LHCN-M2 (cell line): ENCODE results near the gene TCF3. TPM values are rescaled to one million over a fixed set of nuclear protein-coding genes. Genes with fewer than 3 reads are reported as not detected.
"Not testable (repeated sequence)": the region's sequence is repeated elsewhere in the genome, so short reads cannot be mapped to it uniquely, and the experiment has no call there.

Source experiments
- DNase-seq: peaks from one replicate; pipeline ENCODE4 v3.0.0-alpha.2; 2012; ENCODE audit warnings: low read depth
- total RNA-seq: library from RNA; depleted of rRNA; stranded (reverse); fragments of >200 nt; gene quantifications from 2 replicates; pipeline ENCODE4 v1.2.3, GENCODE V29; 2014

TCF3 gene
- total RNA-seq, 1 experiment from 2014 or later = 150 TPM

DNA sequence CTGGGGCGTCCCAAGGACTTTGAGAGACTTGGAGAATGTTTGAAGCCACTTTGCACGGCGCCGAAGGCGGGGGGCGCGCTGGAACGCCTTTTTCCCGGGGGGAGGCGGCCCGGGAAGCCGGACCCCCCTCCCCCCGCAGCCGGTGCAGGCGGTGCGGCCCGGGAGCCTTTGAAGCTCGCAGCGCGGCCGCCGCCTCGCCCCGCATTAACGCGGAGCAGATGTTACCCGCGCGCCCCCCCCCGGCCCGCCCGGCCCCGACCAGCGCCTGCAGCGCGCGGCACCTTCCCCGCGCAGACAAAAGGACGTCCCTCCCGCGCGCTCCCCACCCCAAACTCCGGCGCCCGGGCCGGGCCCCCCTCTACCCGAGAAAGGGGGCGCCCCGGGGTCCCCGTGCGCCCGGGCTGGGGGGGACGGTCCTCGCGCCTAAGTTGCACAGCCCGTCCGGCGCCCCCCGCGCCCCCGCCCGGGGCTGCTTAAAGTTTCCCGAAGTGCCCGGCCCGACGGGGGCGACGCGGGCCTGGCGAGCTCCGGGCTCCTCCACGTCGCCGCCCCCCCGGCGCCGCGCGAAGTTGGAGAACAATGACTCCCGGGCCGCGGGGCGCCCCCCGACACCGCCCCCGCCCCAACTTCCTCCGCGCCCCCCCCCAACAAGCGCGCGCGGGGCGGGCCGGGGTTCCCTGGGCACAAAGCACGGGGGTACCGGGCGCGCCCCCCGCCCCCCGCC is 685 bp downstream of the TCF3 start:
- peak; percentile 23 for DNase-seq

GRCh38 chr19:1650650-1651567 is 1.5 kb downstream of the TCF3 start:
- DNase-seq = peak; percentile 32

- no peak for DNase-seq
These were observed 2.4 kb downstream of the TCF3 start for GRCh38 chr19:1649706-1650649.

GRCh38 chr19:1648920-1649541 is 3.4 kb downstream of the TCF3 start:
- no peak for DNase-seq

- no peak for DNase-seq
These were observed 4.0 kb downstream of the TCF3 start for GRCh38 chr19:1648459-1648849.

- no peak for DNase-seq
These were observed 4.6 kb downstream of the TCF3 start for GRCh38 chr19:1647501-1648458.

DNA sequence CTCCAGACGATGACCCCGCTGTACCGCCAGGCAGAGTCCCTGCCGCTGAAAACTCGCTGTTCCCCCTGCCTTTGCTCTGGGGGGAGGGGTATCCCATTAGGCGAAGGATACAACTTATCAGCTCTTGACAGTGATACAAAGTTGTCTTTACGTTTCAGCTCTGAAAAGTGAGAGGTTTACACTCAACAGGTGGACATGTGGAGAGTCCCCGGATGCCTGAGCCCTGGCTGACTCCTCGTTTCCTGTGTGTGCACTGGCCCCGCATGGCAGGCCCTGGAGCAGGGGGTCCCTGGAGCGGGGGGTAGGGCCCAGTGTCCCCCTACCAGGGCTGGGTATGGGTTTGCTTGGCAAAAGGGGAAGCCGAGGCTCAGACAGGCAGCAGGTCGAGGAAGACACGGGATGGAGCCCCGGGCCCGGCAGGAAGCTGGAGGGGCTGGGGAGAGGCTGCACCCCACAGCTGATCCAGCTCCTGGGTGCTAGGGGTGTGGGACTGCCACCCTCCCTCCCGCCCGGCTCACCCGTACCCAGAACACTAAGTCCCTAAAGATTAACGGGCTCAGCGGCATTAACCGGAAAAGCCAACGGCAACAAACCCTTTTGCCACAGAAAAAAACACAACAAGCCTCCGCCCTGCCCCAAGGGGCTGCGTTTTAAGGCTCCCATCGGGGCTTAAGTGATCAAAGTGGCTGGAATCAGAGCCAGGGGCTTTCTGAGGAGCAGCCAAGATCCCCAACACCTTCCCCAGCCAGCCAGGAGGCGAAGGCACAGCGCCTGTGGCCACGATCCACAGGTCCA is 5.6 kb downstream of the TCF3 start:
- no peak for DNase-seq

- DNase-seq = no peak
These were observed 6.3 kb downstream of the TCF3 start for GRCh38 chr19:1646149-1646548.

DNA sequence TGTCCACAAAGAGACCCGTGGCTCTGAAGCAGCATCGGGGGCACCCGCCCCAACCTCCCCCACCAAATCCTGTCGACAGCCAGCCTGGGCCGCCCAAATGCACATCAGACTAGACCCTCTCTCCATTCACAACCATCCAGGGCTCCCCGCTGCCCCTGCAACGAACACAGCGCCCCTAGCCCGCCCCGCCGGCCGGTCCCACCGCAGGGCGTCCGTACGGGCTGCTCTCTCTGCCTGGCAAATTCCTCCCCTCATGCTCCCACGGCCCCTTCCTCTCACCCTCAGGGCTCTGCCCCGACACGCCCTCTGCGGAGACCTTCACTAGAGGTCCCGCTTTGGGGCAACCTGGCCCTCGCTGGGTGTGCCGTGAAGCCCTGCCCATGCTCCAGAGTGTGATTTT is 7.1 kb downstream of the TCF3 start:
- DNase-seq = no peak

DNA sequence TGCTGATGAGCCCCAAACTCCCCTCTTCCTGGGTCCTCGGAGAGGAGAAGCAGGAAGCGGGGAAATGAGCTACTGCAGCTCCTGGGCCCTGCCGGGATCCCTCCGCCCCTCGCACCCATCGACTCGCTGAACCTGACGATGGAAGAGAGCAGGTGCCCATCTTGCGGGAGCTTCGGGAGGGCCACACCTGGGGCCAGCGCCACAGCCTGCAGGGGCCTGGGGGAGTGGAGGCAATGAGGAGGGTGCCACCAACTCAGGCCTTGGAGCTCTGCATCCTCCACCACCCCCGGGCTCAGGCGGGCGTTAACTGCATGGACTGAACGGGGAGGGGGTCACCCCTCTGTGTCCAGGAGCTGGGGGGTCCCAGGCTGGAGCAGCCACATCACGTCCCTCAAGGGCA is 8.3 kb downstream of the TCF3 start:
- no peak for DNase-seq

DNA sequence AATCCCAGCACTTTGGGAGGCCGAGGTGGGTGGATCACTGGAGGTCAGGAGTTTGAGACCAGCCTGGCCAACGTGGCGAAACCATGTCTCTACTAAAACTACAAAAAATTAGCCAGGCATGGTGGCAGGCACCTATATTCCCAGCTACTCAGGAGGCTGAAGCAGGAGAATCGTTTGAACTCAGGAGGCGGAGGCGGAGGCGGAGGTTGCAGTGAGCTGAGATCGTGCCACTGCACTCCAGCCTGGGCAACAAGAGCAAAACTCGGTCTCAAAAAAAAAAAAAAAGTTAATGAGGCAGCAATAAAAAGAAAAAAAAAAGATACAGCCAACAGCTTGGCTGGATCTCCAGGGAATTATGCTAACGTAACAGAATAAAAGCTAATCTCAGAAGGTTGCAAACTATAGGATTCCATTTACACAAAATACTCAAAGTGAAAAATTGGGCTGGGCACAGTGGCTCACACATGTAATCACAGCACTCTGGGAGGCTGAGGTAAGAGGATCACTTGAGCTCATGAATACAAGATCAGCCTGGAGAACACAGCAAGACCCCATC is 11.4 kb downstream of the TCF3 start:
- not testable (repeated sequence) for DNase-seq

DNA sequence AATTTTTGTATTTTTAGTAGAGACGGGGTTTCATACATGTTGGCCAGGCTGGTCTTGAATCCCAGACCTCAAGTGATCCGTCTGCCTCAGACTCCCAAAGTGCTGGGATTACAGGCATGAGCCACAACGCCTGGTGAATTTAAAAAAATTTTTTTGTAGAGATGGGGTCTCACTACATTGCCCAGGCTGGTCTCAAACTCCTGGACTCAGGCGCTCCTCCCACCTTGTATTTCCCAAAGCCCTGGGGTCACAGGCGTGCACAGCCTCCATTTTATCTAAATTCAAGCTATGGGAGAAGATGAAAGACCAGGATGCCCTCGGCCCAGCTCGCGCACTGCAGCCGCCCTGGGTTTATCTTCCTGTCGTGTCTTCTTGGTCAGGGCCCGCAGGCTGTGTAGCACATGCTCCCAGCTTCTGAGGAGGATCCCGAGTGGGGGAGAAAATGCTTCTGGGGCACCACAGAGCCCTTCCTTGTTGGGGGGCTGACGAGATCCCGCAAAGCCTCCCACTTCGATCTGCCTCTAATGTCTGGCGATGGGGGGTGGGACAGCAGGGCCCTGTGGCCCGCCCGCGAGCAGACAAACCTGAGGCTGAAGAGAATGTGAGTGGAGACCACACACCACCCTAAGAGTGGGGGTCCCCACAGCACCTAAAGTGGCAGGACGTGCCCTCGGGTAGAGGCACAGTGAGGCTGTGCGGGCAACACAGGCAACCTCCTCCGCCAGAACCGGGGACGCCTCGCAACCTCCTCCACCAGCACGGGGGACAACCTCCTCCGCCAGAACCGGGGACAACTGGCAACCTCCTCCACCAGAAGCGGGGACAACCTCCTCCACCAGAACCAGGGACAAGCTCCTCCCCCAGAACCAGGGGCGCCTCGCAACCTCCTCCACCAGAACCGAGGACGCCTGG is 15.8 kb downstream of the TCF3 start:
- no peak for DNase-seq

- no peak for DNase-seq
These were observed 17.5 kb downstream of the TCF3 start for GRCh38 chr19:1634938-1635243.

GRCh38 chr19:1634242-1634937 is 18.0 kb downstream of the TCF3 start:
- DNase-seq = no peak

DNA sequence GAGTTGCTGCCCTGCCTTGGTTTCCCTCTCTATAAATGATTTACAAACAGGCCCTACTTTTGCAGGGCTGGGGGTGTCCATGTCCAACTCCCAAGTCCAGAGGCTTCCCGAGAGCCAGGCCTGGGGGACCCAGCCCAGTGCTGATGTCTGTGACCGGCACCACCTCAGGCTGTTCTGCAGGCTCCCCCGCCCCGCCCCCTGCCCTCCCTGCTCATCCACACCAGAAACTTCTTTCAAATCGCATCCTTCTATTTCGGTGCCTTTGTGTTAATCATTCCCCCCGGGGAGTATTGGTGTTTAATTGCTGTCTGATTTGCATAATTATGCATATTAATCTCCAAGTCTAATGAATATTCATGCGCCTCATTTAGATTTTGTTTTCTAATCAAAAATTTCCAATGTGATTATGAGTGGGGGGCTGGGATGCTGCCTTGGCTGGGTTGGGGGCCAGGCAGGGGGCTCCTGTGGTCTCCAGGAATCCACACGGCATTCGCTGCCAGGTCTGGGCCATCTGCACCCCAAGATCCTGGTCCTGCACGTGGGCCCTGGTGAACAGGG is 19.1 kb downstream of the TCF3 start:
- DNase-seq = no peak

- DNase-seq = no peak
These were observed 19.8 kb downstream of the TCF3 start for GRCh38 chr19:1632462-1633268.
